Superior temporal gyrus (tissue), 1 donor: ENCODE results near the gene AHCYL2.
"Not testable (repeated sequence)": the region's sequence is repeated elsewhere in the genome, so short reads cannot be mapped to it uniquely, and the experiment has no call there.

Experiments used
- DNase-seq: peaks from one replicate; pipeline ENCODE4 v3.0.0-alpha.2; 2016; ENCODE audit errors: extremely low spot score

The AHCYL2 gene

GRCh38 chr7:129285111-129285510 lies 60.3 kb downstream of the AHCYL2 start:
- DNase-seq, result no peak

- no peak for DNase-seq
Observed at GRCh38 chr7:129292861-129293260, 68.0 kb downstream of the AHCYL2 start.

DNA sequence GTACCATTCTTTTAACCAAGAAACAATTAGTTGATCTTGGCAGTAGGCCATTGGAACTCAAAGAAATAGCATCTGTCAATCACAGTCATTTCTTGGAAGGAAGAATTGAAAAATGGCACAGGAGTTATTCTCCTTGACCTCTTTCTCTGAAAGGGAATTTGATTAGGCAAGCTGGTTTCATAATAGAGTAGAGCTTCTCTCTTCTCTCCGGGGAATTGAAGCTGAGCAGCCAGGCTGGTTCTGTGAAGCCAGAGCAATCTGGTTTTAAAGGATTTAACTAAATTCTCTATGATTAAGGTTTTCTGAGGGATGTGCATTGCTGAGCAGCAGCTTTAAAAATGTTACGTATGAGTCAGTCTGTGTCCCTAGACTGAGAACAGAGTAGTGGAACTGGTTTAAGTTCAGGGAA lies 70.2 kb downstream of the AHCYL2 start:
- peak; percentile 50 for DNase-seq

GRCh38 chr7:129298268-129298893 lies 73.6 kb downstream of the AHCYL2 start:
- DNase-seq, result peak; percentile 73

GRCh38 chr7:129299889-129300288 lies 75.1 kb downstream of the AHCYL2 start:
- DNase-seq, result no peak

- not testable (repeated sequence) for DNase-seq
Observed at GRCh38 chr7:129300299-129300698, 75.5 kb downstream of the AHCYL2 start.

DNA sequence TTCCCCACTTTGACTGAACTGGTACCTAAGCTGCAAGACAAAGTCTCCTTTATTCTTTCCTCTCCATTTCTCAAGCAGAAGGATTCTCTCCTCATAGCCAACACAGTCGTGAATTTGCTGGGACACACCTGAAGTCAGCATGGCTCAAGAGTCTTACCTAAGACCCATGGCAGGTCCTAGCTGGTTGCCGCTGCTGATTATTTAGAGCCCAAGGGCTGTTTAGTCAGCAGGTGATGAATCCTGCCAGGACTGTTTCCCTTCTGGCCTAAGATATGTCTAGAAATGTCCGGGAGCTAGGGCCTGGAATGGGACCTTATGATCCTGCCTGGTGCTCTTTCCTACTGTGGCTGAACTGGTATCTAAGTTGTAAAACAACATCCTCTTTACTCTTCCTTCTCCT lies 82.8 kb downstream of the AHCYL2 start:
- no peak for DNase-seq

DNA sequence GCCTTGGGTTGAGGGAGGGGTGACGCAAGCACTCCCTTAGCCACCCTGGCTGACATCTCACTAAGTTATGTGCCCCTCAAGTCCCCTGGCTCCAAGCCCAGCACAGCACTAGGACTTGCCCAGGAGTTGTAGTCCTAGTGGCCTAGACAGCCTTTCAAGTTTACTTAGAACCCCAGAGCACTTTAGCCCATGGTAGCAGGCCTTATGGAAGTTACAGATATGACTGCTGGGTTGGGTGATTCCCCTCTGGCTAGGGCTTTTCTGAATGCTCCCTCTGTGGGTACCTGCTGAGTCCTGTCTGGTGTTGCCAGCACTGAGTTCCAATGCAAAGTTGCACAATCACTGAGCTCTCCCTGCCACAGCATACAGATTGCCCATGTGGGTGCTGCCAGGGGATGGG lies 83.2 kb downstream of the AHCYL2 start:
- DNase-seq, result no peak

DNA sequence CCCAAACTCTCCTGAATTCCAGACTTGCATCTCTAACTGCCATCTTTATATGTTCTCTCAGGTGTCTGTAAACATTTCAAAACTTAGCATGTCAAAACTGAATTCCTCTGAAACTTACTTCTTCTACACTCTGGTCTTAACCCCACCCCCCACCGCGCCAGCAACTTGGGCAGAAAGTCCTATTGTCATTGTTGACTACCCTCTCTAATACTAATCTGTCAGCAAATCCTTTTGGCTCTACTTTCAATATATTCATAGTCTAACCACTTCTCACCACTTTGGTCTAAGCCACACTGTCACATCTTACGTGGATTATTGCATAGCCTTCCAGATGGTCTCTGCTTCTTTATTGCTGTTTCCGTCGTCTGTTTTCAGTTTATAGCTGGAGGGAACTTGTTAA lies 86.6 kb downstream of the AHCYL2 start:
- no peak for DNase-seq

GRCh38 chr7:129313282-129313681 lies 88.5 kb downstream of the AHCYL2 start:
- no peak for DNase-seq

- peak; percentile 88 for DNase-seq
Observed at GRCh38 chr7:129315960-129316359, 91.1 kb downstream of the AHCYL2 start.

DNA sequence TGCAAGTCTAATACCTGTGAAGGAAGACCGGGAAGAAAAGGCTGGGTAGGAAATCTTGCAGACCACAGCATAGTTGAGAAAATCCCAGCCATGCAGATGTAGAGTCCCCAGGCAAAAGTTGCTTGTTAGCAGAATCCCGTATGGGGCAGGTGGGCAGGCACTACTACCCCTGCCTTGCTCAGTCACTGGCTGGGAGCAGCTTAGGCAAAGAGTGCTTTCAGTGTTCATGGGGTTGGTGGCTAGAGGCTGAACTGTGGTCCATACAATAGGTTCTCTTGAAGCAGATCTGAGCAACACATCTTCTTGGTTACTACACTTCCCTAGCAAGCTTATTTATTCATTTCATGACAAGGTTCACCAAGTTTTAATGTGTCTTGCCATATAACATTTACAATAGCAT lies 92.6 kb downstream of the AHCYL2 start:
- DNase-seq, result no peak

- DNase-seq, result no peak
Observed at GRCh38 chr7:129327076-129327475, 102.2 kb downstream of the AHCYL2 start.

GRCh38 chr7:129332254-129333035 lies 107.6 kb downstream of the AHCYL2 start:
- no peak for DNase-seq

DNA sequence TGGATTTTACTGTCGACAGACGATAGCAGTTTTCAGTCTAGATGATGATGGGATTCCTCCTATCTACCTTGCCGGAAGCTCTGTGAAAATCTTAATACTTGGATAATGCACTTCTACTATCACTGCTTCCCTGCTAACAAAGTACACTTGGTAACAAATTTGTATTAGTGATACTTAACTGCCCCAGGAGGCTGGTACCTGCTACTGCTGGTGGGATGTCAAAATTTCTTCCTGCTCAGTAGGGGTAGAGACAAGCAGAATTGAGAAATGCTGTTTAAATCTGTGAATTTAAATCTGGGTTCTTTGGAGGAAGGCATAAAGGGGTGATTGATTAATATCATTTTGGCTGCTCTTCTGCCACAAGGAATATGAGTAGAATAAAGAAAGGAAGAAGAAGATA lies 109.6 kb downstream of the AHCYL2 start:
- no peak for DNase-seq

DNA sequence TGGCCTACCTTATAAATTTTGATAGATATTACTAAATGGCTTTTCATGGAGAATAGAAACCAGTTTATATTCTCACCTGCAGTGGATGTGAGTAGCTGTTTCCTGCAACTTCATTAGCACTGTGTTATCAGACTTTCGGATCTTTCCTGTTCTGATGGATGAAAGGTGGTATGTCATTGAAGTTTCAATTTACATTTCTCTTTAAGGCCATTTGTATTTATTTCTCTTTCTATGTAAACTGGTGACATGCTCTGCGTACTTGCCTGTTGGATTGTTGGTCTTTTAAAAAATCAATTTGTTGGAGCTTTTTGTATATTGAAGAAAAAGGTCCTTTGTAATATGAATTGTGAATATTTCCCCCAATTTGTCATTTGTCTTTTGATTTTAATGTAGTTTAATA lies 113.6 kb downstream of the AHCYL2 start:
- DNase-seq, result no peak

DNA sequence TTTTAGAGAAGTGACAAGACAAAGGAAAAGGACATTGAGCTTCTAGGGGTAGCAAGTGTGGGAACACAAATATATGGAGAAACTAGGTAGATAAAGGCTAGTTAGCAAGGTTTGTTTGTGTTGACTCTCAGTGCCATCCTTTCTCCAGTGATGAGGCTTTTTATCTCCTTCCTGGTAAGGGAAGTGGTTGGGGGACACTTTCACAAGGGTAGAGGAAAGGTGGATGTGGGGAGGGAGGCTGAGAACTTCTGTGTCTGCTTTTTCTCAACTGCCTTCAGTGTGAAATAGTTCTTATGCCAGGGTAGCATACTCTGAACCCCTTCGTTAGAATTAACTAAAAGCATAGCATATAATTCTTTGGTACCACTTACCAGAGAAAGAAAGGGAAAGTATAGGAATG lies 116.4 kb downstream of the AHCYL2 start:
- DNase-seq, result no peak

GRCh38 chr7:129341816-129342806 lies 117.3 kb downstream of the AHCYL2 start:
- no peak for DNase-seq

- peak; percentile 85 for DNase-seq
Observed at GRCh38 chr7:129343099-129343700, 118.4 kb downstream of the AHCYL2 start.

DNA sequence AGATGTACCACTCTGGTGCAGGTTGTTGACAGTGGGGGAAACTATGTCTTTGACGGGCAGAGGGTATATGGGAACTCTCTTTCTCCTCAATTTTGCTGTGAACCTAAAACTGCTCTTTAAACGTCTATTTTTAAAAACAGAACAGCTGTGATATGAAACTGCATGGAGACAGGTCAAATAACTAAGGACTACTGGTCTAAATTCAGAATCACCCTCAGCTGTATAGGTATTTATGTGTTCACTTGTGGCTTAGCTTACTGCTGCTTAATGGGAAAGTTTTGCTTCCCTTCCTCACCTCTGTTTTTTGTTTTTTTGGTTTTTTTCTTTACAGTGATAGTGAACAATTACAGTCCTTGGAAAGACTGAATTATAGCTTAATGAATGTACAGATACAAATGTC lies 122.5 kb downstream of the AHCYL2 start:
- DNase-seq, result no peak

DNA sequence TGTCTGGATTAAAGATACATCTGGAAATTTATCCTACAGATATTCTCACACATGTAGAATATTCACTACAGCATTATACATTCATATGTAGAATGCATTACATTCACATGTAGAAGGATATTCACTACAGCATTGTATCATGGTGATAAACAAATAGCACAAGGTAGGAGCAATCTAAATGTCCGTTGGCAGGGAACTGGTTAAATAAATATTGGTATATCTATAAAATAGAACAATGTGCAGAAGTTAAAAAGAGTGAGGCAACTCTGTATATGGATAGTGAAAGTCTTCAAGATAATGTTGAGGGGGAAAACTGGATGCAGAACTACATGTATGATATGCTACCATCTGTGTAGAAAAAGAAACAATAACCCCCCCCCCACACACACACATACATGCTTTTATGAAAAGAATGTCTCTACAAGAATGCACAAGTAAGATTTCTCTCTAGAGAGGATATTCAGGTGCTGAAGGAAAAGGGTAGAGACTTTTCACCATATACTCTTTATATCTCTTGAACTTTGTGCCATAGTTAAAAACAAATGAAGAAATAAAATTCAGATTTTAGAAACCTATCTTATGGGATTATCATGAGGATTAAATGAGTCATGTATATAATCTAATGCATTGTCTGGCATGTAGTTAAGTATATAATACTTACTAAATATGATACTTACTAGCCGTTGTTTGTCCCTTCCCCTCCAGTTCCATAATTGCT lies 123.4 kb downstream of the AHCYL2 start:
- no peak for DNase-seq
